H9 (cell line): ENCODE results near the gene PCDHGA9. TPM values are rescaled to one million over a fixed set of nuclear protein-coding genes. Genes with fewer than 3 reads are reported as not detected.

Source experiments
- DNase-seq: peaks from one replicate; pipeline ENCODE4 v3.0.0-alpha.2; 2017
- H2AFZ ChIP-seq: one replicate; pipeline ENCODE4 v1.6.1; 2013; ENCODE audit warnings: mild to moderate bottlenecking, low read length, control low read depth, moderate library complexity
- H2AK5ac ChIP-seq: 2 replicates; pipeline ENCODE4 v1.6.1; 2013; ENCODE audit warnings: low read length, control low read depth, mixed read lengths; ENCODE audit not compliant: insufficient read length
- H2BK120ac ChIP-seq: one replicate; pipeline ENCODE4 v1.6.1; 2013; ENCODE audit warnings: low read depth, mild to moderate bottlenecking, low read length, control low read depth, inconsistent platforms; ENCODE audit not compliant: poor library complexity, severe bottlenecking
- H2BK12ac ChIP-seq: 2 replicates; pipeline ENCODE4 v1.6.1; 2013; ENCODE audit warnings: low read length, control low read depth, mixed read lengths, low read depth; ENCODE audit not compliant: insufficient read length
- H2BK15ac ChIP-seq: 2 replicates; pipeline ENCODE4 v1.6.1; 2013; ENCODE audit warnings: low read depth, low read length, control low read depth
- H2BK20ac ChIP-seq: one replicate; pipeline ENCODE4 v1.6.1; 2013; ENCODE audit warnings: low read depth, mild to moderate bottlenecking, low read length, control low read depth, inconsistent platforms; ENCODE audit not compliant: poor library complexity, severe bottlenecking
- H2BK5ac ChIP-seq: 2 replicates; pipeline ENCODE4 v1.6.1; 2013; ENCODE audit warnings: low read length, control low read depth, mixed read lengths; ENCODE audit not compliant: insufficient read length
- H3K14ac ChIP-seq: 2 replicates; pipeline ENCODE4 v1.6.1; 2013; ENCODE audit warnings: low read length, control low read depth; ENCODE audit not compliant: insufficient read depth
- H3K18ac ChIP-seq: 2 replicates; pipeline ENCODE4 v1.6.1; 2013; ENCODE audit warnings: low read depth, mild to moderate bottlenecking, mixed read lengths, low read length, control low read depth; ENCODE audit not compliant: insufficient read length
- H3K23ac ChIP-seq: 2 replicates; pipeline ENCODE4 v1.6.1; 2013; ENCODE audit warnings: low read length, control low read depth, mixed read lengths, low read depth; ENCODE audit not compliant: insufficient read length
- H3K23me2 ChIP-seq: 2 replicates; pipeline ENCODE4 v1.6.1; 2013; ENCODE audit warnings: low read depth, mild to moderate bottlenecking, mixed read lengths, low read length, control low read depth; ENCODE audit not compliant: insufficient read length, poor library complexity, severe bottlenecking
- H3K27ac ChIP-seq: 2 replicates; pipeline ENCODE4 v1.5.1; 2013; ENCODE audit warnings: low read length, control low read depth, mixed read lengths, low read depth; ENCODE audit not compliant: insufficient read length
- H3K27me3 ChIP-seq: 2 replicates; pipeline ENCODE4 v1.6.1; 2013; ENCODE audit warnings: low read length, control low read depth, inconsistent platforms; ENCODE audit not compliant: insufficient read depth
- H3K4ac ChIP-seq: 2 replicates; pipeline ENCODE4 v1.6.1; 2013; ENCODE audit warnings: low read depth, mild to moderate bottlenecking, control low read depth, inconsistent platforms, low read length, moderate library complexity
- H3K4me1 ChIP-seq: 2 replicates; pipeline ENCODE4 v1.6.1; 2013; ENCODE audit warnings: low read length, control low read depth, inconsistent platforms; ENCODE audit not compliant: insufficient read depth
- H3K4me2 ChIP-seq: 2 replicates; pipeline ENCODE4 v1.6.1; 2013; ENCODE audit warnings: low read length, control low read depth, mixed read lengths; ENCODE audit not compliant: insufficient read length, insufficient read depth
- H3K56ac ChIP-seq: 2 replicates; pipeline ENCODE4 v1.6.1; 2013; ENCODE audit warnings: low read depth, mild to moderate bottlenecking, mixed read lengths, low read length, control low read depth; ENCODE audit not compliant: insufficient read length
- H3K79me1 ChIP-seq: 2 replicates; pipeline ENCODE4 v1.6.1; 2013; ENCODE audit warnings: low read depth, mild to moderate bottlenecking, moderate library complexity, low read length, control low read depth, inconsistent platforms; ENCODE audit not compliant: insufficient read depth, poor library complexity, severe bottlenecking
- H3K79me2 ChIP-seq: 2 replicates; pipeline ENCODE4 v1.6.1; 2013; ENCODE audit warnings: low read length, control low read depth, inconsistent platforms; ENCODE audit not compliant: insufficient read depth
- H3K9ac ChIP-seq: 2 replicates; pipeline ENCODE4 v1.6.1; 2013; ENCODE audit warnings: low read length, control low read depth, mixed read lengths; ENCODE audit not compliant: insufficient read length; ENCODE audit errors: extremely low read depth
- H3K9me3 ChIP-seq: one replicate; pipeline ENCODE4 v1.6.1; 2013; ENCODE audit warnings: low read depth, low read length, inconsistent platforms; ENCODE audit not compliant: control insufficient read depth
- H3T11ph ChIP-seq: one replicate; pipeline ENCODE4 v1.6.1; 2013; ENCODE audit warnings: mild to moderate bottlenecking, low read length, control low read depth, inconsistent platforms
- H4K20me1 ChIP-seq: one replicate; pipeline ENCODE4 v1.6.1; 2013; ENCODE audit not compliant: control insufficient read depth, insufficient read length, insufficient read depth
- H4K5ac ChIP-seq: 2 replicates; pipeline ENCODE4 v1.6.1; 2013; ENCODE audit warnings: low read depth, mild to moderate bottlenecking, mixed read lengths, low read length, control low read depth; ENCODE audit not compliant: insufficient read length
- H4K8ac ChIP-seq: replicated peaks from 2 replicates; pipeline ENCODE4 v1.6.1; 2013; ENCODE audit warnings: low read length, control low read depth, mixed read lengths, low read depth; ENCODE audit not compliant: insufficient read length
- H4K91ac ChIP-seq: 2 replicates; pipeline ENCODE4 v1.6.1; 2013; ENCODE audit warnings: low read depth, mild to moderate bottlenecking, moderate library complexity, mixed read lengths, low read length, control low read depth; ENCODE audit not compliant: insufficient read length
- H3K27ac Mint-ChIP-seq, 3 experiments: 2 replicates in 2 of 3; 3 replicates in 1 of 3; pipeline ENCODE4 v1.8.0; 2020 to 2021; ENCODE audit warnings: mixed read lengths in 3 of 3, mild to moderate bottlenecking in 1 of 3, moderate library complexity in 1 of 3
- H3K27me3 Mint-ChIP-seq: 2 replicates; pipeline ENCODE4 v1.8.0; 2021; ENCODE audit warnings: low read depth, mild to moderate bottlenecking, moderate library complexity, mixed read lengths
- H3K36me3 Mint-ChIP-seq, 3 experiments: 2 replicates in 2 of 3; 3 replicates in 1 of 3; pipeline ENCODE4 v1.8.0; 2020 to 2021; ENCODE audit warnings: low read depth in 3 of 3, mixed read lengths in 3 of 3; ENCODE audit not compliant: insufficient read depth in 1 of 3
- H3K4me1 Mint-ChIP-seq, 2 experiments: 2 replicates each; pipeline ENCODE4 v1.8.0; 2020; ENCODE audit warnings: mixed read lengths in 2 of 2
- H3K4me3 Mint-ChIP-seq, 2 experiments: 2 replicates in 1 of 2; 3 replicates in 1 of 2; pipeline ENCODE4 v1.8.0; 2020 to 2021; ENCODE audit warnings: mild to moderate bottlenecking in 2 of 2, mixed read lengths in 2 of 2, moderate library complexity in 1 of 2
- H3K9me3 Mint-ChIP-seq, 2 experiments: 2 replicates in 1 of 2; 3 replicates in 1 of 2; pipeline ENCODE4 v1.8.0; 2020; ENCODE audit warnings: mild to moderate bottlenecking in 2 of 2, mixed read lengths in 2 of 2, moderate library complexity in 1 of 2
- WGBS: extraction: QIAGEN DNeasy Blood & Tissue Kit; methylation state at CpG from one replicate; pipeline ENCODE4 v1.1.7; 2013; ENCODE audit warnings: missing lambda C conversion rate, low lambda C conversion rate, mixed read lengths; ENCODE audit not compliant: insufficient read length; ENCODE audit errors: extremely low coverage; 5-methylcytosine and 5-hydroxymethylcytosine counted together
- total RNA-seq: library from RNA; stranded (reverse); gene quantifications from 2 replicates; pipeline ENCODE4 v1.2.1, GENCODE V29; 2021
- TF ChIP-seq, protein P1 (sequence below): fragments of 200-600 bp; sonication (generic); conservative IDR thresholded peaks from 3 replicates; pipeline ENCODE4 v1.8.0; 2021; ENCODE audit warnings: antibody characterized with exemption, mild to moderate bottlenecking

Gene PCDHGA9
- total RNA-seq, 1 experiment from 2014 or later: 1.3 TPM

DNA sequence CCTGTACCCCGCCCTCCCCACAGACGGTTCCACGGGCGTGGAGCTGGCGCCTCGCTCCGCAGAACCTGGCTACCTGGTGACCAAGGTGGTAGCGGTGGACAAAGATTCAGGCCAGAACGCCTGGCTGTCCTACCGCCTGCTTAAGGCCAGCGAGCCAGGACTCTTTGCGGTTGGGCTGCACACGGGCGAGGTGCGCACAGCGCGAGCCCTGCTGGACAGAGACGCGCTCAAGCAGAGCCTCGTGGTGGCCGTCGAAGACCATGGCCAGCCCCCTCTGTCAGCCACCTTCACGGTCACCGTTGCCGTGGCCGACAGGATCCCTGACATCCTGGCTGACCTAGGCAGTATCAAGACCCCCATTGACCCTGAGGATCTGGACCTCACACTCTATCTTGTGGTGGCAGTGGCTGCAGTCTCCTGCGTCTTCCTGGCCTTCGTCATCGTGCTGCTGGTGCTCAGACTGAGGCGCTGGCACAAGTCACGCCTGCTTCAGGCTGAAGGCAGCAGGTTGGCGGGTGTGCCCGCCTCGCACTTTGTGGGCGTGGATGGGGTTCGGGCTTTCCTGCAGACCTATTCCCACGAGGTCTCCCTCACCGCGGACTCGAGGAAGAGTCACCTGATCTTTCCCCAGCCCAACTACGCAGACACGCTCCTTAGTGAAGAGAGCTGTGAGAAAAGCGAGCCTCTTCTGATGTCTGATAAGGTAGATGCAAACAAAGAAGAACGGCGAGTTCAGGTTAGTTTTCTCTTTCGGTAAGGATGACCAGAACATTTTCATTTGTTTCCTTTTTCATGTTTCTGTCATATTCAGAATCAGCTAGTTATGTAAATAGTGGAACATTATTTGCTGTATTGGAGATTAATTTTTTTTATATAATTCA lies 36.3 kb upstream of the PCDHGA9 start:
- no peak overlapping the region for H2BK12ac ChIP-seq
- H3K23me2 ChIP-seq: no peaks in the 10 kb centered on the region
- no peaks in the 10 kb centered on the region for H3K4me1 ChIP-seq
- H3K36me3 Mint-ChIP-seq: peaks cover 44 to 60% (median 56%) of the 10 kb centered on the region in 3 experiments
- DNase-seq: no peak
- no peak overlapping the region for H4K5ac ChIP-seq
- no peak overlapping the region for H2BK120ac ChIP-seq
- H3K4me1 Mint-ChIP-seq: peaks cover 4 to 13% of the 10 kb centered on the region in 2 experiments; a peak in 3 of 4 replicates
- H3K18ac ChIP-seq: no peak overlapping the region
- H3K27ac ChIP-seq: no peak overlapping the region
- H3K14ac ChIP-seq: no peak overlapping the region
- WGBS: no CpG with 5 or more reads among the region's 46 CpGs
- no peaks in the 10 kb centered on the region for H4K20me1 ChIP-seq
- H3K79me2 ChIP-seq: no peaks in the 10 kb centered on the region
- no peak overlapping the region for H2AK5ac ChIP-seq
- no peak overlapping the region for H3T11ph ChIP-seq
- H2BK15ac ChIP-seq: no peak overlapping the region
- no peak overlapping the region for H2AFZ ChIP-seq
- no peak overlapping the region for H3K4ac ChIP-seq
- H2BK20ac ChIP-seq: no peak overlapping the region
- H3K9ac ChIP-seq: no peak overlapping the region
- H3K23ac ChIP-seq: no peak overlapping the region
- H4K91ac ChIP-seq: no peak overlapping the region
- no peak overlapping the region for H4K8ac ChIP-seq
- H3K4me3 Mint-ChIP-seq: no peak overlapping the region
- H3K4me2 ChIP-seq: no peak overlapping the region
- H3K56ac ChIP-seq: no peak overlapping the region
- TF ChIP-seq, protein P1, sequence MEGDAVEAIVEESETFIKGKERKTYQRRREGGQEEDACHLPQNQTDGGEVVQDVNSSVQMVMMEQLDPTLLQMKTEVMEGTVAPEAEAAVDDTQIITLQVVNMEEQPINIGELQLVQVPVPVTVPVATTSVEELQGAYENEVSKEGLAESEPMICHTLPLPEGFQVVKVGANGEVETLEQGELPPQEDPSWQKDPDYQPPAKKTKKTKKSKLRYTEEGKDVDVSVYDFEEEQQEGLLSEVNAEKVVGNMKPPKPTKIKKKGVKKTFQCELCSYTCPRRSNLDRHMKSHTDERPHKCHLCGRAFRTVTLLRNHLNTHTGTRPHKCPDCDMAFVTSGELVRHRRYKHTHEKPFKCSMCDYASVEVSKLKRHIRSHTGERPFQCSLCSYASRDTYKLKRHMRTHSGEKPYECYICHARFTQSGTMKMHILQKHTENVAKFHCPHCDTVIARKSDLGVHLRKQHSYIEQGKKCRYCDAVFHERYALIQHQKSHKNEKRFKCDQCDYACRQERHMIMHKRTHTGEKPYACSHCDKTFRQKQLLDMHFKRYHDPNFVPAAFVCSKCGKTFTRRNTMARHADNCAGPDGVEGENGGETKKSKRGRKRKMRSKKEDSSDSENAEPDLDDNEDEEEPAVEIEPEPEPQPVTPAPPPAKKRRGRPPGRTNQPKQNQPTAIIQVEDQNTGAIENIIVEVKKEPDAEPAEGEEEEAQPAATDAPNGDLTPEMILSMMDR: no peak
- no peak overlapping the region for H3K27ac Mint-ChIP-seq
- peaks cover 9% of the 10 kb centered on the region for H3K27me3 Mint-ChIP-seq
- H3K9me3 ChIP-seq: peaks cover 31% of the 10 kb centered on the region
- H3K9me3 Mint-ChIP-seq: peaks cover 65 to 72% of the 10 kb centered on the region in 2 experiments
- H2BK5ac ChIP-seq: no peak overlapping the region
- H3K79me1 ChIP-seq: no peaks in the 10 kb centered on the region
- H3K27me3 ChIP-seq: no peaks in the 10 kb centered on the region
